ENCODE measurements around the gene HDAC11. TPM values are rescaled to one million over a fixed set of nuclear protein-coding genes. Genes with fewer than 3 reads are reported as not detected.
A peak's percentile ranks its signal among the peaks of the same experiment; 100 is the strongest.

The HDAC11 gene
- total RNA-seq, 6 experiments from 2014 or later, result 8.0 to 12.4 (median 9.1) TPM

GRCh38 chr3:13532085-13532484 is 52.0 kb downstream of the HDAC11 start:
- Mint-ChIP-seq H3K4me3 (no peak overlapping the region), H3K9me3 (no peaks in the 10 kb centered on the region), H3K36me3 (ENCODE audit: low read depth) (peaks cover 7% of the 10 kb centered on the region; the same call in 1 of the 2 replicates), H3K4me1 (ENCODE audit: low read depth) (peaks cover 18% of the 10 kb centered on the region), H3K27me3 (ENCODE audit: insufficient read depth) (peaks cover 1% of the 10 kb centered on the region; the same call in 1 of the 2 replicates), H3K27ac (no peak overlapping the region)
- no peak for TF ChIP-seq CTCF (IDR thresholded peaks at IDR 0.05)
- no peak for DNase-seq

- Mint-ChIP-seq H3K36me3 (ENCODE audit: low read depth) (peaks cover 7% of the 10 kb centered on the region; the same call in 1 of the 2 replicates), H3K4me1 (ENCODE audit: low read depth) (peaks cover 24% of the 10 kb centered on the region), H3K27ac (no peak overlapping the region), H3K27me3 (ENCODE audit: insufficient read depth) (peaks cover 1% of the 10 kb centered on the region; the same call in 1 of the 2 replicates), H3K4me3 (no peak overlapping the region), H3K9me3 (no peaks in the 10 kb centered on the region)
- DNase-seq, result no peak
- TF ChIP-seq CTCF (IDR thresholded peaks at IDR 0.05), result no peak
These were observed 52.5 kb downstream of the HDAC11 start for GRCh38 chr3:13532631-13533030.

- Mint-ChIP-seq H3K9me3 (no peaks in the 10 kb centered on the region), H3K27ac (no peak overlapping the region), H3K36me3 (ENCODE audit: low read depth) (peaks cover 10% of the 10 kb centered on the region; the same call in 1 of the 2 replicates), H3K4me1 (ENCODE audit: low read depth) (peaks cover 37% of the 10 kb centered on the region), H3K4me3 (no peak overlapping the region), H3K27me3 (ENCODE audit: insufficient read depth) (no peaks in the 10 kb centered on the region)
- no peak for DNase-seq
- no peak for TF ChIP-seq CTCF (IDR thresholded peaks at IDR 0.05)
These were observed 53.8 kb downstream of the HDAC11 start for GRCh38 chr3:13533885-13534301.

GRCh38 chr3:13535526-13535875 is 55.4 kb downstream of the HDAC11 start:
- Mint-ChIP-seq H3K36me3 (ENCODE audit: low read depth) (peaks cover 13% of the 10 kb centered on the region; the same call in 1 of the 2 replicates), H3K27me3 (ENCODE audit: insufficient read depth) (no peaks in the 10 kb centered on the region), H3K4me1 (ENCODE audit: low read depth) (peaks cover 51% of the 10 kb centered on the region), H3K27ac (no peak overlapping the region; the same call in 1 of the 2 replicates), H3K9me3 (no peaks in the 10 kb centered on the region), H3K4me3 (no peak overlapping the region)
- DNase-seq, result no peak
- TF ChIP-seq CTCF (IDR thresholded peaks at IDR 0.05), result no peak

- Mint-ChIP-seq H3K9me3 (peaks cover 2% of the 10 kb centered on the region), H3K27me3 (ENCODE audit: insufficient read depth) (no peaks in the 10 kb centered on the region), H3K4me3 (no peak overlapping the region), H3K36me3 (ENCODE audit: low read depth) (peaks cover 16% of the 10 kb centered on the region), H3K4me1 (ENCODE audit: low read depth) (peaks cover 54% of the 10 kb centered on the region), H3K27ac (peak overlapping the region; percentile 99)
- TF ChIP-seq CTCF (IDR thresholded peaks at IDR 0.05), result no peak
- DNase-seq, result no peak
These were observed 55.8 kb downstream of the HDAC11 start for GRCh38 chr3:13535905-13536304.

- Mint-ChIP-seq H3K36me3 (ENCODE audit: low read depth) (peaks cover 19% of the 10 kb centered on the region), H3K27me3 (ENCODE audit: insufficient read depth) (no peaks in the 10 kb centered on the region), H3K27ac (peak overlapping the region; percentile 99), H3K4me1 (ENCODE audit: low read depth) (peaks cover 59% of the 10 kb centered on the region), H3K9me3 (peaks cover 8% of the 10 kb centered on the region), H3K4me3 (peak overlapping the region; percentile 23; the same call in 1 of the 2 replicates)
- no peak for TF ChIP-seq CTCF (IDR thresholded peaks at IDR 0.05)
- DNase-seq, result no peak
These were observed 56.3 kb downstream of the HDAC11 start for GRCh38 chr3:13536432-13536831.
